Activated T-cell treated with anti-CD3 and anti-CD28 coated beads for 4 hours (primary cell): ENCODE results near the gene MANF.
"Not testable (repeated sequence)": the region's sequence is repeated elsewhere in the genome, so short reads cannot be mapped to it uniquely, and the experiment has no call there.

ENCODE experiments used
- DNase-seq: peaks from one replicate; pipeline ENCODE4 v3.0.0-alpha.2; 2020

MANF gene

GRCh38 chr3:51384726-51385473 is at the start of gene MANF:
MANF (plus strand) TSS chr3:51385291; CDS start chr3:51385343, 52 bp downstream.
- peak; percentile 94 for DNase-seq

GRCh38 chr3:51336261-51336660 is 48.8 kb upstream of the MANF start:
- DNase-seq = no peak

- no peak for DNase-seq
Observed at GRCh38 chr3:51337666-51338065, 47.4 kb upstream of the MANF start.

GRCh38 chr3:51338632-51339031 is 46.5 kb upstream of the MANF start:
- no peak for DNase-seq

GRCh38 chr3:51340013-51340829 is 44.9 kb upstream of the MANF start:
- DNase-seq = no peak

GRCh38 chr3:51340989-51341636 is 44.0 kb upstream of the MANF start:
- DNase-seq = no peak

- DNase-seq = no peak
Observed at GRCh38 chr3:51343918-51344687, 41.0 kb upstream of the MANF start.

GRCh38 chr3:51350751-51351150 is 34.3 kb upstream of the MANF start:
- no peak for DNase-seq

- DNase-seq = no peak
Observed at GRCh38 chr3:51353131-51353530, 32.0 kb upstream of the MANF start.

- no peak for DNase-seq
Observed at GRCh38 chr3:51353691-51354090, 31.4 kb upstream of the MANF start.

- DNase-seq = no peak
Observed at GRCh38 chr3:51354172-51354571, 30.9 kb upstream of the MANF start.

GRCh38 chr3:51354731-51355615 is 30.1 kb upstream of the MANF start:
- DNase-seq = no peak

- DNase-seq = no peak
Observed at GRCh38 chr3:51355891-51356578, 29.1 kb upstream of the MANF start.

- no peak for DNase-seq
Observed at GRCh38 chr3:51357856-51358255, 27.2 kb upstream of the MANF start.

- DNase-seq = no peak
Observed at GRCh38 chr3:51358981-51359380, 26.1 kb upstream of the MANF start.

- no peak for DNase-seq
Observed at GRCh38 chr3:51360806-51361205, 24.3 kb upstream of the MANF start.

- no peak for DNase-seq
Observed at GRCh38 chr3:51361746-51362145, 23.3 kb upstream of the MANF start.

GRCh38 chr3:51362476-51362875 is 22.6 kb upstream of the MANF start:
- DNase-seq = no peak

- not testable (repeated sequence) for DNase-seq
Observed at GRCh38 chr3:51368276-51368675, 16.8 kb upstream of the MANF start.

GRCh38 chr3:51371943-51372557 is 13.0 kb upstream of the MANF start:
- peak; percentile 52 for DNase-seq
